Fibroblast of the aortic adventitia (primary cell): ENCODE data around the gene METTL16. TPM values are rescaled to one million over a fixed set of nuclear protein-coding genes. Genes with fewer than 3 reads are reported as not detected.

Experiments
- DNase-seq: peaks from one replicate; pipeline ENCODE4 v3.0.0-alpha.2; 2010; ENCODE audit warnings: low read depth
- H3K4me3 ChIP-seq: 2 replicates; pipeline ENCODE4 v1.5.1; 2011; ENCODE audit warnings: low read depth, mild to moderate bottlenecking, control low read depth, low read length, moderate library complexity
- total RNA-seq: library from RNA; depleted of rRNA; stranded (reverse); fragments of >200 nt; gene quantifications from 2 replicates; pipeline ENCODE4 v1.2.3, GENCODE V29; 2012; ENCODE audit warnings: low replicate concordance
- TF ChIP-seq, protein P1 (sequence below): IDR thresholded peaks from 2 replicates; pipeline ENCODE4 v1.5.1; 2011; ENCODE audit warnings: mild to moderate bottlenecking, low read length, control low read depth, inconsistent platforms; ENCODE audit not compliant: insufficient read depth

The METTL16 gene
- total RNA-seq, 1 donor: 18.7 TPM

DNA sequence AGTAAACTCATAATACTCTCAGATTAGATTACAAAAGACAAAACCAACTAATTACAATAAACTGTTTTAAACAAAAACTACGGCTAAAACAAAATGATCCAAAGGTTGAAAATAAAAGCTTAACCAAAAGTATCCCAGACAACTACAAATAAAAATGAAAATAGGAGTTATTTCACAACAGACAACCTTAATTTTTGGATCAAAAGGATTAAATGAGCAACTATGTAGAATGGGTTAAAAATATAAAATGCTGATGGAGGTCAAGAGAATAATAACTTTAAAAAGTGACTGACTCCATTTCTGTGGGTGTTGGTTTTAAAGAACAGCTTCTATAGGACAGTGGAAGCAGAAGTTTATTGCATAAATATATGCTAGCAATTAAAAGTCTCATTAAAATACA, 28.6 kb downstream of the METTL16 start:
- H3K4me3 ChIP-seq: no peak overlapping the region
- DNase-seq: no peak

DNA sequence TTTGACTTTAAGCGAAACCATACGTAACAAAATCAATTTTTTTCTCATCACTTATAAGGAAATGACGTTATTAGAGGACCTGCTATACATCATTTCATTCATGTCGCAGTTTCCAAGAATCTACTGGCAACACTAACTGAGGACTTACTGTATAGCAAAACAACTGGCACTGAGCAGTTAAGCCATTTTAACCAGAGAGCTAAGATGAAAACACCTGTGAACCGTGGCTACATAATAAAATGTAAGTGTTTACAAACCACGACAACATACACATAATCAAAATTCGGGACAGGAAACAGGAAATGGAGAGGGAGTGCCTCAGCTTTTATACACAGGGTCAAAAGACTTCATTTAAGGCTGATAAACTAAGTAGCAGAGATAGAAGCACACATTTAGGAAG, 29.5 kb downstream of the METTL16 start:
- TF ChIP-seq, protein P1, sequence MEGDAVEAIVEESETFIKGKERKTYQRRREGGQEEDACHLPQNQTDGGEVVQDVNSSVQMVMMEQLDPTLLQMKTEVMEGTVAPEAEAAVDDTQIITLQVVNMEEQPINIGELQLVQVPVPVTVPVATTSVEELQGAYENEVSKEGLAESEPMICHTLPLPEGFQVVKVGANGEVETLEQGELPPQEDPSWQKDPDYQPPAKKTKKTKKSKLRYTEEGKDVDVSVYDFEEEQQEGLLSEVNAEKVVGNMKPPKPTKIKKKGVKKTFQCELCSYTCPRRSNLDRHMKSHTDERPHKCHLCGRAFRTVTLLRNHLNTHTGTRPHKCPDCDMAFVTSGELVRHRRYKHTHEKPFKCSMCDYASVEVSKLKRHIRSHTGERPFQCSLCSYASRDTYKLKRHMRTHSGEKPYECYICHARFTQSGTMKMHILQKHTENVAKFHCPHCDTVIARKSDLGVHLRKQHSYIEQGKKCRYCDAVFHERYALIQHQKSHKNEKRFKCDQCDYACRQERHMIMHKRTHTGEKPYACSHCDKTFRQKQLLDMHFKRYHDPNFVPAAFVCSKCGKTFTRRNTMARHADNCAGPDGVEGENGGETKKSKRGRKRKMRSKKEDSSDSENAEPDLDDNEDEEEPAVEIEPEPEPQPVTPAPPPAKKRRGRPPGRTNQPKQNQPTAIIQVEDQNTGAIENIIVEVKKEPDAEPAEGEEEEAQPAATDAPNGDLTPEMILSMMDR: no peak
- DNase-seq: no peak
- H3K4me3 ChIP-seq: no peak overlapping the region

More for the DNA sequence above, 28.6 kb downstream of the METTL16 start:
- TF ChIP-seq, protein P1: no peak

DNA sequence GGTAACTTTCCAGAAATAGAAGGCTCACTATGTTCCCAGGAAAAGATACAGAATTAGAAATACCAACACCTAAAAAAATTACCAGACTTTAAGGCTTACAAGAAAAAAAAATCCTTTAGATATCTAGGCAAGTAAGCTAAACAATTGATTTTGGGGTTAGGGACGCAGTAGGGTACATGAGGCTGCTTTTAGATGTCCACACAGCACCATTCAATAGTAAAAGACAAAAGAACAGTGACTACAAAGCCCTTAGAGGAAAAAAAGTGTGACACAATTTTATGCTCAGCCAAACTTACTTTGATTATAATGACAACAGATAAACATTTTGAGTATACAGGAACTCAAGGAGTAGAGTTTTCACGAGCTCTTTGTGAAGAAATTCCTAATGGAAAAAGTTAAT, 29.9 kb downstream of the METTL16 start:
- H3K4me3 ChIP-seq: no peak overlapping the region
- TF ChIP-seq, protein P1: no peak
- DNase-seq: no peak

DNA sequence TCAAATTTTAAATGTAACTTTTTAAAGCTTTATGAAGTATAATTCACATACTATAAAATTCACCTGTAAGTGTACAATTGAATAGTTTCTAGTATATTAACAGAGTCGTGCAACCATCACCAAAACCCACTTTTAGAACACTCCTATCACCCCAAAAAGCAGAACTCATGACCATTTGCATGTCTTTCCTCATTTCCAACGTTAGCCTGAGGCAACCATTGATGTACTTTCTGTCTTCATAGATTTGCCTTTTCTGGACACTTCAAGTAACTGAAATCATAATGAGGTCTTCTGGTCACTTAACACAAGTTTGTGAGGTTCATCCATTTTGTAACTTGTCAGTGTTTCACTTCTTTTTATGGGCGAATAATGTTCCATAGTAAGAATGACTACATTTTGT, 33.2 kb downstream of the METTL16 start:
- TF ChIP-seq, protein P1: no peak
- no peak for DNase-seq
- H3K4me3 ChIP-seq: no peak overlapping the region

DNA sequence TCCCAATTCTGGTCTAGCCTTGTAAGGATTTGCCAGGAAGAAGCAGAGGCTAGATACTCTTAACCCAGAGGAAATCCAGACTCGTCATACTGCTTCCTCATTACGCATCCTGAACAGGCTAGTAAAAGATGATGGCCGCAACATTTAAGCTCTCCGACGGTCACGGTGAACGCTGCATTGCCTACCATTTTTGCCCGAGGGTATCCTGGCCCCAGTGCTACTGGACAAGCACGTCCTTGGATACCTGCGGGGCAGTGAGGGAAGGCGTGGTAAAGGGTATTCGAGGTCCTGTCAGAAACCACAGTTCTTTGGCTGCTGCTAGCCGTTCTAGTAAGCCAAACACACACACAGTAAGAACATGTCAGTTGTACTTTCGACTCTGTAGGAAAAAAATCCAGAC, 36.6 kb downstream of the METTL16 start:
- no peak for DNase-seq
- TF ChIP-seq, protein P1: no peak
- H3K4me3 ChIP-seq: no peak overlapping the region

DNA sequence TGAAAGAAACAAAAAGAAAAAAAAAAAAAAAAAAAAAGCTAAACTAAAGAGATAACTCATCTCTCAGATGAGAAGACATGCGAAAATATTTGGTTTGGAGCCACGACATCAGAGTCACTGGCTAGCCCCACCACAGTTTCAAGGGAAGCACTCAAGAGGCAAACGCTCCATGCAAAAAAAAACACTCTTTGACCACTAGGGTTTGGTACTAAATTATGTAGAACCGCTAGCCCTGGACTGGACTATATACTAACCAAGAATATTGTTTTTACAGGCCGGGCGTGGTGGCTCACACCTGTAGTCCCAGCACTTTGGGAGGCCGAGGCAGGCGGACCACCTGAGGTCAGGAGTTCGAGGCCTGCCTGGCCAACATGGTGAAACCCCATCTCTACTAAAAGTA, 37.3 kb downstream of the METTL16 start:
- DNase-seq: no peak
- TF ChIP-seq, protein P1: no peak
- no peak overlapping the region for H3K4me3 ChIP-seq

DNA sequence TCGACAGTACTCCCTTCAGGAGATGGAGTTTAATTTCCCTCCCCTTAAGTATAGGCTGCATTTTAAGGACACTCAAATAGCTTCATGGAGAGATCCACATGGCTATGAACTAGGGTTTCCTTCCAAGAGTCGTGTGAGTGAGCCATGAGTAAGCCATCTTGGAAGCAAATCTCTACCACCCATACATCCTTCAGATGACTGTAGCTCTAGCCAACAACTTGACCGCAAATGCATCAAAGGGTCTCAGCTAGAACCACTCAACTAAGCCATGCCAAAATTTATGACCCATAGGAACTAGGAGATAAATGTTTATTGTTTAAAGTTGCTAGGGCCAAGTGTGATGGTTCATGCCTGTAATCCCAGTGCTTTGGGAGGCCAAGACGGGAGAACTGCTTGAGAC, 43.4 kb downstream of the METTL16 start:
- no peak overlapping the region for H3K4me3 ChIP-seq
- TF ChIP-seq, protein P1: no peak
- peak; percentile 99 for DNase-seq
